ENCODE results near the gene APOL6.

Gene APOL6

DNA sequence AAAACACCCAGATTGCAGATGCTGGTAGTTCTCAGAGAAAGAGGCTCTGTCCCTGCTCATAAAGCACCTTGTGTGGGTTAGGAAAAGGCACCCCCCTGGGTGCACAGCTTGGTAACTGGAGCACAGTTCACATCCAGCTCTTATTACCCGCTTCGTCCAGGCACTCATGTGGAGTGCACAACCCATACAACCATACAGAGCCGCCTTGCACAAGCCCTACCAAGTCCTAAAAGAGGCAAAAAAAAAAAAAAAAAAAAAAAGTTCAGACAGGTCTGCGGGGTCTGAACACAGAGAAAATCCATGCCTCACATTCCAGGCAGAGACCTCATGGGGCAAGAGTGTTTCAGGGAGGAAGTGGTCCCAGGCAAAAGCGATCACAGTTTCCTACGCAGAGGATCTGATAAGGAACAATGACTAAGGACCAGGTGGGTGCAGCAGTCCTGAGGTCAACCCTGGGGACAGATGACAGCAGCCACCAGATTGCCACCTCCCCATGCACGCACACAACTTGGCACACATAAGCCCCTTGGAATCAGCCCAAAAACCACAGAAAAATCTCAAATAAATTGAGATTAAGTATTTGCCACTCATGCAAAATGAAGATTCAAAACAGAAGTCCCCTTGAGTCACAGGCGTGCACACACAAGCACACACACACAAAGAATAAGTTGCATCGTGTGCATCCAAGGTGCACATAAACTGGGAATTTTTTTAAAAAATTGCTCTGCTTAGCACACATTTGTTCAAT is 43.5 kb upstream of the APOL6 start:
- DNase-seq (ENCODE audit: low read depth): no peak
- no peak overlapping the region for H3K4me3 ChIP-seq (ENCODE audit: control insufficient read depth, low read depth, low read length)
- TF ChIP-seq CTCF (IDR thresholded peaks at IDR 0.05; ENCODE audit: control insufficient read depth, insufficient read depth, low read depth, low read length, missing control alignments): no peak

DNA sequence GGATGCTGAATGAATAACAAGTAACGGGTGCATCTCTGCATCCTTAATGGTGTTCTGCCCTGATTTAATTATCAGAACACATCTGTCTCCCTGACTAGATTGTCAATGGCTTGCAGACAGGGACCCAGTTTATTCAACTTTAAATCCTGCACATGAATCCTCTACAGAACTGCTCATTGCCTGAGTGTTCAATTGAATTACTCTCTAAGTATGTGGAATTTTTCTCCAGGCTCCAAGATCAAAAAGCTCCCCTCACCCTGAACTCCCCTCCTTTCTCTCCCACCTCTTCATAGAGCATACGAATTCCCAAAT is 42.9 kb upstream of the APOL6 start:
- no peak for DNase-seq (ENCODE audit: low read depth)
- TF ChIP-seq CTCF (IDR thresholded peaks at IDR 0.05; ENCODE audit: control insufficient read depth, insufficient read depth, low read depth, low read length, missing control alignments): no peak
- H3K4me3 ChIP-seq (ENCODE audit: control insufficient read depth, low read depth, low read length): no peak overlapping the region

GRCh38 chr22:35605851-35606481 is 42.3 kb upstream of the APOL6 start:
- no peak for TF ChIP-seq CTCF (IDR thresholded peaks at IDR 0.05; ENCODE audit: control insufficient read depth, insufficient read depth, low read depth, low read length, missing control alignments)
- H3K4me3 ChIP-seq (ENCODE audit: control insufficient read depth, low read depth, low read length): no peak overlapping the region
- DNase-seq (ENCODE audit: low read depth): no peak

- no peak overlapping the region for H3K4me3 ChIP-seq (ENCODE audit: control insufficient read depth, low read depth, low read length)
- DNase-seq (ENCODE audit: low read depth): no peak
- TF ChIP-seq CTCF (IDR thresholded peaks at IDR 0.05; ENCODE audit: control insufficient read depth, insufficient read depth, low read depth, low read length, missing control alignments): no peak
Measured at GRCh38 chr22:35606916-35607315, 41.3 kb upstream of the APOL6 start.

DNA sequence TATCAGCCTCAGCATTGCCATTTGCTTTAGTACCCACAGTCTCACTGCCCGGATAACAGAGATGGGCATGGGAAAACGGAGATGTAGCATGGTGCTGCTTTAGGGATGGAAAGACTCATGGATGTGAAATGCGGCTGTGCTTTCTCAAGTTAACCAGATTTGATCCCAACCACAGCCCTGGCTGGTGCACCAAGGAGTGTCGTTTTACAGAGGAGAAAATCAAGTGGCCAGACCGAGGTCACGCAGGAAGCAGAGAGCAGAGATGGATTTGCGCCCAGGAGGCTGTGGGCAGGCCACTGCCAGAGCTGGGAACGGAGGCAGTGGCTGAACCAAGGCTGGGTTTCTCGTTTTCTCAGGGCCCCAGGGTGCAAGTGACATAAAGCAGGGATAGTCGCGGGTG is 40.2 kb upstream of the APOL6 start:
- H3K4me3 ChIP-seq (ENCODE audit: control insufficient read depth, low read depth, low read length): no peak overlapping the region
- TF ChIP-seq CTCF (IDR thresholded peaks at IDR 0.05; ENCODE audit: control insufficient read depth, insufficient read depth, low read depth, low read length, missing control alignments): no peak
- DNase-seq (ENCODE audit: low read depth): no peak

GRCh38 chr22:35609261-35609660 is 39.0 kb upstream of the APOL6 start:
- DNase-seq (ENCODE audit: low read depth): no peak
- H3K4me3 ChIP-seq (ENCODE audit: control insufficient read depth, low read depth, low read length): no peak overlapping the region
- TF ChIP-seq CTCF (IDR thresholded peaks at IDR 0.05; ENCODE audit: control insufficient read depth, insufficient read depth, low read depth, low read length, missing control alignments): no peak
